22Rv1 (cell line): ENCODE measurements around the gene SAXO2.

ENCODE experiments used
- H3K27ac ChIP-seq: fragments of 450-650 bp; 2 replicates; pipeline ENCODE4 v1.5.1; 2017
- CTCF ChIP-seq: fragments of 450-650 bp; IDR thresholded peaks from 2 replicates; pipeline ENCODE4 v1.5.1; 2017; ENCODE audit warnings: mild to moderate bottlenecking
- ZFX ChIP-seq: fragments of 450-650 bp; IDR thresholded peaks from 2 replicates; pipeline ENCODE4 v1.6.1; 2017; ENCODE audit warnings: antibody characterized with exemption, borderline replicate concordance

The SAXO2 gene

DNA sequence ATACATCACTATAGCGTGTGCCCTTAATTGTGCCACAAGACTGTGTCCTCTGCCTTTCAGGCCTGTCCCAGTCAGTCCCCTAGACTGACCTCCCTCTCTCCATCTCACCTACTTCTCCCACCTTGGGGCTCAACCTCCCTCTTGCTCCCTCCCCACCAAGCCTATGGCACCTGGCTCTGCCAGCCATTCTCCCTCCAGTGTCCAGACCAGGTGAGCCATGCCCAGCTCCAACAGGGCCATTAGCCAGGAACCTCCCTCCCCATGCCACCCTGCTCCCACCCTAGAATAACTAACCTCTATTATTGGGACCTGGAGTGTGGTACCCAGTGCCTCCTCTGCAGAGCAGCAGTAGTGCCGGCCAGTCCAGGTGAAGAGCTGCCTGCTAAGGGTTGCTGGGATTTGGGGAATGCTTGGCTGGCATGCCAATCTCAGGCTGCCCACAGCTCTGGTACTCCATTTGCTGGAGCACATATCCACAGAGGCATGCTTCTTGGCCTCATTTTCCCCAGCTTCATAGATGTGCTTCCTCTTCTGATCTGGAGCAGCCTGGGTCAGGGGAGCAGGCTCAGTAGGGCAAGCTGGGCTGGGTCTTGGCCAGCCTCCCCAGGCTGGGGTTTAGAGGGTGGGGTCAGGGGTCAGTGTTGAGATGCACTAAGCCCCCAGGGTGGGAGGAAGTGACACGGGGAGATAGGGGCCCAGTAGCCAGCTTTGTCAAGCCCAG is 38.8 kb downstream of the SAXO2 start:
- no peak overlapping the region for H3K27ac ChIP-seq
- no peak for TF ChIP-seq CTCF
- no peak for TF ChIP-seq ZFX

DNA sequence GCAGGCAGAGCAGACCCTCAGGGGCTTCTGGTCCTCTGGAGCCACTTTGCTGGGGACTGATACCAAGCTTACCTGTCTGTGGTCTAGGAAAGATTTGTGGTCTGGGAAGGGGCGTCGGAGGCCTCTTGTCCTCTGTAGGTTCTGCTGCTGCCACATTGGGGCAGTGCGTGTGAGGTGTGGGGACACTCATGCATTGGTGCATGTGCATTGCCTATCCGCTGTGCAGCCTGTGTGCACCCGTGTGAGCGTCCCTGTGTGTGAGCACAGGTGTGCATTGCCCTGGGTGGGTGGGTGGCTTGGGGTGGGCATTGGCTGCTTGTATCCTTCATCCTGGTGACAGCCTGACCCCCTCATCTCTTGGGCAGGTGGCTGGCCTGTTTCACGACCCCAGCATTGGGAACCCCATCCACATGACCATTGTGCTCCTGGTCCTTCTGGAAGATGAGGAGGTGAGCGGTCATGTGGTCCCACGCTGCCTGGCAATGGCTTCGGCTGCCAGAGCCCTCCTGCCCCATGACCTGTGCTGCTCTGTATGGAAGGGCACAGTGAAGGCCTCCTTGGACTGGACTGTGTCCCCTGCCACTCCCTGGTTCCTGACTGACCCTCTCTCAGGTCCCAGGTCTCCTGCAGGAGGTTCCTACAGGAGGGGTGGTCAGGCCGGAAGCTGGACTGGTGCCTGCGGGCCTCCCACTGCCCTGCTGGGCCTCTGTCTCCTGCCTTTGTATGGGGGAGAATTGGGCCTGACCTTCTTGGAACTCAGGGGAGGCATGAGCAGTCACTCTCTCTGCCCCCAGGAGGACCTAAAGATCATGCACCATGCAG is 41.5 kb downstream of the SAXO2 start:
- TF ChIP-seq ZFX (no peak), CTCF (no peak)
- no peak overlapping the region for H3K27ac ChIP-seq

- no peak overlapping the region for H3K27ac ChIP-seq
- TF ChIP-seq ZFX (no peak), CTCF (no peak)
Measured at GRCh38 chr15:82304778-82305090, 42.1 kb downstream of the SAXO2 start.

DNA sequence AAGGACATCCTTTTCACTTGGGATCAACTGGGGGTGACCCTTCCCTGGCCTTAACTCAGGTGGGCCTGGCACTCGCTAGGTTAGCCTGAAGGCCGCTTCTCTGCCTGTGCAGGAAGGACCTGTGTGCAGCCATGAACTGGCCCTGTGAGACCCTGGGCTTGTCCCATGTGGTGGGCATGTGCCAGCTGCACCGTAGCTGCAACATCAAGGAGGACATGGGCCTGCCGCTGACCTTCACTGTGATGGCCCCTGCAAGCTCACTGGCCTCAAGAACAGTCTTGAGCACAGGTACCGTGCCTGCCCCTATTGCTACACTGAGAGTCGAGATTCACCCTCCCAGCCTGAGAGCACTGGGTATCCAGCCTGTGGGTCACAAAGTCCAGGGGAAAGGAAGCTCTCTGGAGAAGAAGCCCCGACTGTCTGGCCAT is 43.0 kb downstream of the SAXO2 start:
- no peak overlapping the region for H3K27ac ChIP-seq
- TF ChIP-seq ZFX (no peak), CTCF (no peak)

DNA sequence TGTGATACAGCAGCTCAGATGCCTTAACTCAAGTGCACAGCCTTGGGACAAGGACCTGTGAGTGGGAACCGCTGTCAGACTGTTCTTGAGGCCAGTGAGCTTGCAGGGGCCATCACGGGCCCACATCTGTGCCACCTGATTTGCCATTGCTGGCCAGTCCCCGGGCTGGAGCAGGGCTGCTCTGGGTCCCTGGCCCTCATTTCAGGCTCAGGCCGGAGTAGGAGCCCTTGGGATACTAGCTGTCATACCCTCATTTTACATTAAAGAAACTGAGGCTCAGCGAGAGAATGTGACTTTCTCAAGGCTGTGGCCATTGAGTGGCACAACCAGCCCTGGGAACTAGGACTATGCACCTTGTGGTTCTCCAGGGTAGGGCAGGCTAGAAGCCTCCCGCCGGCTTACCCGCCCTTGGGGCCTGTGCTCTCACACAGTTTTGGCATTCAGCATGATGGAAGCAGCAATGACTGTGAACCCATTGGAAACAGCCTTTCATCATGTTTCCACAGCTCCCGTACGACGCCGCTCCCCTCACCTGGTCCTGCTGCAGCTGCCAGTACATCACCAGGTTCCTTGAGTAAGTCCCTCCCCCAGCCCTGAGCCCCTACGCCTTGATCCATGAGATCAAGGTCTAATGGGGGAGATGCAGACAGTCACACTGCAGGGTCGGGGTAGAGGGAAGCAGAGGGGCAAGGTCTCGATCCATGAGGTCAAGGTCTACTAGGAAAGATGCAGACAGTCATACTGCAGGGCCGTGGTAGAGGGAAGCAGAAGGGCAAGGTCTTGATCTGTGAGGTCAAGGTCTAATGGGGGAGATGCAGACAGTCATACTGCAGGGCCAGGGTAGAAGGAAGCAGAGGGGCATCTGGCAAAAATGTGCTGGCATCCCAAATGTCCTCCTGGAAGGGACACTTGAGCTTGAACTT is 44.4 kb downstream of the SAXO2 start:
- TF ChIP-seq CTCF (no peak), ZFX (no peak)
- H3K27ac ChIP-seq: no peak overlapping the region

DNA sequence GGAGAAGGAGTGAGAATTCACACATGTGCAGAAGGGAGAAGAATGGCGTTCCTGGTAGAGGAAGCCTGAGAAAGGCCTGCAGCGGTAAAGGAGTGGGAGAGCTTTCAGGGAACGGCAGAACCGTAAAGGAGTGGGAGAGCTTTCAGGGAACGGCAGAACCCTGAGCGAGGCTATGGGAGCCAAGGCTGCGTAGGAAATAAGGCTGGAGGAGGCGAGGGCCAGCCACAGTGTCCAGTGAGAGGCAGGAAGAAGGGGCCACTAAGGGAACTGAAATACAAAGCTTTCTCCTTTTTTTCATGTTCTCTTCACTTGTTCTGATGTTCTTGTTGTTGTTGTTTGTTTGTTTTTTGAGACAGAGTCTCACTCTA is 45.1 kb downstream of the SAXO2 start:
- H3K27ac ChIP-seq: no peak overlapping the region
- no peak for TF ChIP-seq ZFX
- no peak for TF ChIP-seq CTCF
